GM12878 (cell line): ENCODE measurements around the gene PTPRJ. TPM values are rescaled to one million over a fixed set of nuclear protein-coding genes. Genes with fewer than 3 reads are reported as not detected.

ENCODE experiments used
- ATAC-seq: fragments of 200-7000 bp; cut with Tn5 transposase; 3 replicates; pipeline ENCODE4 v1.9.1; 2020; ENCODE audit warnings: mild to moderate bottlenecking, moderate library complexity
- BruUV-seq: library from RNA; stranded (reverse); fragments of 400-500 nt; replicated peaks from 2 replicates; lab custom pipeline; 2021; lab: Mats Ljungman, UMichigan
- CTCF ChIA-PET: fragments of 300-600 bp; sonication (Branson Sonifier 250); formaldehyde crosslinking; extraction: SDS; loops from one replicate; lab custom pipeline; 2021; ENCODE audit warnings: inconsistent platforms; lab: Yijun Ruan, JAX
- POLR2A ChIA-PET: fragments of 350-600 bp; formaldehyde crosslinking; extraction: SDS; loops from one replicate; lab custom pipeline; 2021; ENCODE audit warnings: inconsistent platforms; lab: Charles Lee
- RAD21 ChIA-PET: fragments of 300-600 bp; sonication (Branson Sonifier 250); formaldehyde crosslinking; loops from one replicate; lab custom pipeline; 2023; ENCODE audit warnings: antibody characterized with exemption; ENCODE audit not compliant: unreplicated experiment; lab: Charles Lee
- SMC1A ChIA-PET: fragments of 300-600 bp; sonication (Branson Sonifier 250); formaldehyde crosslinking; loops from one replicate; lab custom pipeline; 2023; ENCODE audit not compliant: unreplicated experiment, uncharacterized antibody; lab: Charles Lee
- DNase-seq: peaks from one replicate; pipeline ENCODE4 v3.0.0-alpha.2; 2011; ENCODE audit warnings: low read depth, low spot score
- FAIRE-seq: peaks from 3 replicates; lab custom pipeline; 2011; peaks lifted over from hg19 to GRCh38; lab: Jason Lieb, UNC
- H2AFZ ChIP-seq: 2 replicates; pipeline ENCODE4 v1.6.0; 2011; ENCODE audit warnings: low read depth, low read length, control low read depth; ENCODE audit not compliant: control insufficient read depth
- H3K27ac ChIP-seq: 2 replicates; pipeline ENCODE4 v1.5.1; 2011; ENCODE audit warnings: control low read depth; ENCODE audit not compliant: control insufficient read depth, insufficient read depth
- H3K27me3 ChIP-seq, 2 experiments: replicated peaks in 1 of 2; 2 replicates each; pipeline versions ENCODE4 v1.6.0 to v1.6.1; 2011; ENCODE audit warnings: low read length in 1 of 2; ENCODE audit not compliant: control insufficient read depth in 2 of 2, insufficient read depth in 2 of 2
- H3K36me3 ChIP-seq, 2 experiments: 2 replicates each; pipeline ENCODE4 v1.5.1; 2011; ENCODE audit warnings: low read length in 1 of 2; ENCODE audit not compliant: control insufficient read depth in 2 of 2, insufficient read depth in 2 of 2
- H3K4me1 ChIP-seq: 2 replicates; pipeline ENCODE4 v1.6.1; 2011; ENCODE audit warnings: mild to moderate bottlenecking, low read length, moderate library complexity, mixed read lengths; ENCODE audit not compliant: control insufficient read depth, insufficient read depth
- H3K4me2 ChIP-seq: 2 replicates; pipeline ENCODE4 v1.6.0; 2011; ENCODE audit warnings: control low read depth; ENCODE audit not compliant: control insufficient read depth, insufficient read depth
- H3K4me3 ChIP-seq: fragments of 200-600 bp; sonication (generic); 2 replicates; pipeline ENCODE4 v1.5.1; 2016
- H3K79me2 ChIP-seq: 2 replicates; pipeline ENCODE4 v1.6.0; 2011; ENCODE audit warnings: low read length; ENCODE audit not compliant: control insufficient read depth, insufficient read depth
- H3K9ac ChIP-seq: 2 replicates; pipeline ENCODE4 v1.8.0; 2011; ENCODE audit warnings: low read length, control low read depth, mixed read lengths; ENCODE audit not compliant: control insufficient read depth, insufficient read depth
- H3K9me3 ChIP-seq: replicated peaks from 3 replicates; pipeline ENCODE4 v1.5.1; 2011; ENCODE audit warnings: mild to moderate bottlenecking, low read length; ENCODE audit not compliant: control insufficient read depth, insufficient read depth
- H4K20me1 ChIP-seq: 2 replicates; pipeline ENCODE4 v1.6.0; 2011; ENCODE audit not compliant: control insufficient read depth, insufficient read depth
- BMI1 ChIP-seq: fragments of 450-650 bp; IDR thresholded peaks from 2 replicates; pipeline ENCODE4 v1.6.1; 2016; ENCODE audit warnings: mild to moderate bottlenecking, moderate library complexity, borderline replicate concordance
- CBFB ChIP-seq: IDR thresholded peaks from 2 replicates; pipeline ENCODE4 v1.6.1; 2016; ENCODE audit warnings: antibody characterized with exemption, low read depth
- CHD1 ChIP-seq: IDR thresholded peaks from 2 replicates; pipeline ENCODE4 v1.6.1; 2012; ENCODE audit warnings: low read depth, low read length, improper control_type of control experiment
- EP300 ChIP-seq, 2 experiments: fragments of 150-350 bp in 1 of 2; IDR thresholded peaks; 2 replicates each; pipeline ENCODE4 v1.6.1; 2011 to 2012; ENCODE audit warnings: low read depth in 2 of 2, low read length in 2 of 2, borderline replicate concordance in 1 of 2, improper control_type of control experiment in 1 of 2, inconsistent platforms in 1 of 2; ENCODE audit not compliant: control insufficient read depth in 1 of 2
- IKZF1 ChIP-seq: fragments of 450-650 bp; conservative IDR thresholded peaks from 2 replicates; pipeline ENCODE4 v1.6.1; 2017; ENCODE audit warnings: antibody characterized with exemption, mild to moderate bottlenecking
- KAT2A ChIP-seq: conservative IDR thresholded peaks from 2 replicates; pipeline ENCODE4 v1.6.1; 2011; ENCODE audit warnings: low read depth, low read length; ENCODE audit not compliant: control insufficient read depth
- MTA3 ChIP-seq: IDR thresholded peaks from 2 replicates; pipeline ENCODE4 v1.6.1; 2012; ENCODE audit warnings: low read length, inconsistent platforms, borderline replicate concordance
- POLR2A ChIP-seq: IDR thresholded peaks from 2 replicates; pipeline ENCODE4 v1.6.1; 2011; ENCODE audit warnings: low read depth, mild to moderate bottlenecking, low read length
- POLR2AphosphoS5 ChIP-seq: IDR thresholded peaks from 2 replicates; pipeline ENCODE4 v1.6.1; 2011; ENCODE audit warnings: mild to moderate bottlenecking, low read length, inconsistent platforms
- POU2F2 ChIP-seq: IDR thresholded peaks from 3 replicates; pipeline ENCODE4 v1.6.1; 2011; ENCODE audit warnings: low read depth, mild to moderate bottlenecking, low read length, borderline replicate concordance
- STAT3 ChIP-seq: IDR thresholded peaks from 2 replicates; pipeline ENCODE4 v1.6.1; 2011; ENCODE audit warnings: low read depth, low read length, improper control_type of control experiment
- WRNIP1 ChIP-seq: IDR thresholded peaks from 2 replicates; pipeline ENCODE4 v1.6.1; 2011; ENCODE audit warnings: low read depth, low read length, improper control_type of control experiment, borderline replicate concordance
- WGBS: methylation state at CpG from one replicate; pipeline ENCODE4 v1.1.6; 2016; ENCODE audit warnings: low lambda C conversion rate; ENCODE audit not compliant: insufficient replicate concordance, insufficient coverage; ENCODE audit errors: missing lambda C conversion rate; 5-methylcytosine and 5-hydroxymethylcytosine counted together
- in situ Hi-C: fragments of 300-500 bp; cut with MboI; formaldehyde crosslinking; loops from 9 replicates; pipeline ENCODE4 v1.14.3; 2018; ENCODE audit warnings: mixed read lengths
- intact Hi-C: fragments of 100-400 bp; cut with micrococcal nuclease; formaldehyde crosslinking; loops from one replicate; pipeline ENCODE4 v1.14.2; 2022; ENCODE audit not compliant: unreplicated experiment
- polyA plus RNA-seq, 11 experiments: library from polyadenylated mRNA; depleted of rRNA in 4 of 11; unstranded in 6 of 11; stranded (reverse) in 5 of 11; fragments of >200 nt; fragmentation: Nextera tagmentation in 4 of 11; fragmentation: Illumina TruSeq in 1 of 11; extraction: Ambion mirVana in 4 of 11; extraction: Trizol in 1 of 11; gene quantifications; 1 replicate in 1 of 11; 2 replicates in 10 of 11; pipeline versions ENCODE4 v1.2.1 to v1.2.3, GENCODE V29; 2011 to 2016; ENCODE audit warnings: inconsistent platforms in 2 of 11, missing spikeins in 2 of 11, low read depth in 1 of 11
- total RNA-seq, 4 experiments: library from RNA; depleted of rRNA in 3 of 4; stranded (reverse); fragments of >200 nt in 3 of 4; fragmentation: Illumina TruSeq in 1 of 4; extraction: Trizol in 1 of 4; gene quantifications; 2 replicates each; pipeline versions ENCODE4 v1.2.1 to v1.2.3, GENCODE V29; 2013 to 2021
- TF ChIP-seq, protein P1 (sequence below), 3 experiments: IDR thresholded peaks in 2 of 3; conservative IDR thresholded peaks in 1 of 3; 2 replicates each; pipeline ENCODE4 v1.5.1; 2011; ENCODE audit warnings: low read depth in 3 of 3, low read length in 3 of 3, mild to moderate bottlenecking in 3 of 3, control low read depth in 2 of 3, moderate library complexity in 2 of 3, inconsistent platforms in 1 of 3, mixed read lengths in 1 of 3; ENCODE audit not compliant: control insufficient read depth in 2 of 3, insufficient read depth in 1 of 3; ENCODE audit errors: extremely low read depth in 1 of 3
- TF ChIP-seq, protein P2 (sequence below): fragments of 450-650 bp; IDR thresholded peaks from 2 replicates; pipeline ENCODE4 v1.6.1; 2017; ENCODE audit warnings: low read depth, mild to moderate bottlenecking, moderate library complexity
- TF ChIP-seq, protein P3 (sequence below): IDR thresholded peaks from 2 replicates; pipeline ENCODE4 v1.6.1; 2012; ENCODE audit warnings: mild to moderate bottlenecking, low read depth, low read length

The PTPRJ gene
- total and polyA plus RNA-seq, 10 of the 15 experiments (the other 5 are each of a cell fraction or from before 2014, with no cell fraction given) = 0.22 to 22.4 (median 7.4) TPM

DNA sequence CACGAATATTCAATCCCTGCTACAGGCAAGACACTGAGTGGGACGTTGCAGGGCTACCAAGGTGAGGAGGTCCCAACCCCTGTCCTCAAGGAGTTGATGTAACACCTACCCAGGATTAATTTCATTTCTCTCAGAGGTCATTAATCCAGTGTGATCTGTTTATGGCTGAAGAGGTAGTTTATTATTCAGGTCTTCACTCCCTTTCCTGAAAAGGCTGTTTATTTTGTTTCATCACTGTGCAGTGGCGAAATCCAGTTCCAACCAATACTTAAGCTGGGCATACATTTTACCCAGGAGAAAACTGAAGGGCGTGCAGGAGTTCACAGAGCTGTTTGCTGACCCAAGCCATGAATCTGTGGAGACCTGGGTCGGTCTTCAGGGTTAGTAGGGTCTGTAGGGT is 2.7 kb upstream of the PTPRJ start:
- WGBS = 56% methylated on average over 5 of the region's 5 CpGs
- FAIRE-seq (no peak), DNase-seq (no peak), ATAC-seq (no peak)
- Histone ChIP-seq H3K4me1 (peaks cover 8% of the 10 kb centered on the region), H3K27ac (no peak overlapping the region), H4K20me1 (no peaks in the 10 kb centered on the region), H3K27me3 (peaks cover 0 to 3% of the 10 kb centered on the region in 2 experiments; a peak in 2 of 4 replicates), H3K4me3 (no peak overlapping the region), H2AFZ (no peak overlapping the region), H3K9ac (no peak overlapping the region), H3K79me2 (peaks cover 14% of the 10 kb centered on the region), H3K4me2 (no peak overlapping the region), H3K9me3 (no peaks in the 10 kb centered on the region), H3K36me3 (no peaks in the 10 kb centered on the region)
- no TSS peak for BruUV-seq
- intact Hi-C loops = no loop called here
- ChIA-PET SMC1A (no interaction called here), POLR2A (no interaction called here), CTCF (interaction anchor here (1.5 kb wide), 1 partner anchor 43 kb away, joined by 5 read pairs; no protein-coding TSS in a partner anchor), RAD21 (no interaction called here)
- in situ Hi-C loops = no loop called here
- TF ChIP-seq POLR2AphosphoS5 (no peak), POLR2A (no peak), KAT2A (no peak), STAT3 (no peak), BMI1 (no peak), WRNIP1 (no peak), CHD1 (no peak), CBFB (no peak), MTA3 (no peak), EP300 (IDR thresholded peaks at IDR 0.05; ENCODE audit: borderline replicate concordance in 1 of 2, control insufficient read depth in 1 of 2, low read depth in 2 of 2, low read length in 2 of 2) (no peak), IKZF1 (no peak), POU2F2 (no peak)
- TF ChIP-seq, protein P1, sequence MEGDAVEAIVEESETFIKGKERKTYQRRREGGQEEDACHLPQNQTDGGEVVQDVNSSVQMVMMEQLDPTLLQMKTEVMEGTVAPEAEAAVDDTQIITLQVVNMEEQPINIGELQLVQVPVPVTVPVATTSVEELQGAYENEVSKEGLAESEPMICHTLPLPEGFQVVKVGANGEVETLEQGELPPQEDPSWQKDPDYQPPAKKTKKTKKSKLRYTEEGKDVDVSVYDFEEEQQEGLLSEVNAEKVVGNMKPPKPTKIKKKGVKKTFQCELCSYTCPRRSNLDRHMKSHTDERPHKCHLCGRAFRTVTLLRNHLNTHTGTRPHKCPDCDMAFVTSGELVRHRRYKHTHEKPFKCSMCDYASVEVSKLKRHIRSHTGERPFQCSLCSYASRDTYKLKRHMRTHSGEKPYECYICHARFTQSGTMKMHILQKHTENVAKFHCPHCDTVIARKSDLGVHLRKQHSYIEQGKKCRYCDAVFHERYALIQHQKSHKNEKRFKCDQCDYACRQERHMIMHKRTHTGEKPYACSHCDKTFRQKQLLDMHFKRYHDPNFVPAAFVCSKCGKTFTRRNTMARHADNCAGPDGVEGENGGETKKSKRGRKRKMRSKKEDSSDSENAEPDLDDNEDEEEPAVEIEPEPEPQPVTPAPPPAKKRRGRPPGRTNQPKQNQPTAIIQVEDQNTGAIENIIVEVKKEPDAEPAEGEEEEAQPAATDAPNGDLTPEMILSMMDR (IDR thresholded peaks at IDR 0.05 in 2 of 3, conservative IDR thresholded peaks at IDR 0.05 in 1 of 3; ENCODE audit: control insufficient read depth in 2 of 3, extremely low read depth in 1 of 3, insufficient read depth in 1 of 3, low read depth in 3 of 3, low read length in 3 of 3) = no peak
- TF ChIP-seq, protein P2, sequence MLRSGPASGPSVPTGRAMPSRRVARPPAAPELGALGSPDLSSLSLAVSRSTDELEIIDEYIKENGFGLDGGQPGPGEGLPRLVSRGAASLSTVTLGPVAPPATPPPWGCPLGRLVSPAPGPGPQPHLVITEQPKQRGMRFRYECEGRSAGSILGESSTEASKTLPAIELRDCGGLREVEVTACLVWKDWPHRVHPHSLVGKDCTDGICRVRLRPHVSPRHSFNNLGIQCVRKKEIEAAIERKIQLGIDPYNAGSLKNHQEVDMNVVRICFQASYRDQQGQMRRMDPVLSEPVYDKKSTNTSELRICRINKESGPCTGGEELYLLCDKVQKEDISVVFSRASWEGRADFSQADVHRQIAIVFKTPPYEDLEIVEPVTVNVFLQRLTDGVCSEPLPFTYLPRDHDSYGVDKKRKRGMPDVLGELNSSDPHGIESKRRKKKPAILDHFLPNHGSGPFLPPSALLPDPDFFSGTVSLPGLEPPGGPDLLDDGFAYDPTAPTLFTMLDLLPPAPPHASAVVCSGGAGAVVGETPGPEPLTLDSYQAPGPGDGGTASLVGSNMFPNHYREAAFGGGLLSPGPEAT = no peak
- TF ChIP-seq, protein P3, sequence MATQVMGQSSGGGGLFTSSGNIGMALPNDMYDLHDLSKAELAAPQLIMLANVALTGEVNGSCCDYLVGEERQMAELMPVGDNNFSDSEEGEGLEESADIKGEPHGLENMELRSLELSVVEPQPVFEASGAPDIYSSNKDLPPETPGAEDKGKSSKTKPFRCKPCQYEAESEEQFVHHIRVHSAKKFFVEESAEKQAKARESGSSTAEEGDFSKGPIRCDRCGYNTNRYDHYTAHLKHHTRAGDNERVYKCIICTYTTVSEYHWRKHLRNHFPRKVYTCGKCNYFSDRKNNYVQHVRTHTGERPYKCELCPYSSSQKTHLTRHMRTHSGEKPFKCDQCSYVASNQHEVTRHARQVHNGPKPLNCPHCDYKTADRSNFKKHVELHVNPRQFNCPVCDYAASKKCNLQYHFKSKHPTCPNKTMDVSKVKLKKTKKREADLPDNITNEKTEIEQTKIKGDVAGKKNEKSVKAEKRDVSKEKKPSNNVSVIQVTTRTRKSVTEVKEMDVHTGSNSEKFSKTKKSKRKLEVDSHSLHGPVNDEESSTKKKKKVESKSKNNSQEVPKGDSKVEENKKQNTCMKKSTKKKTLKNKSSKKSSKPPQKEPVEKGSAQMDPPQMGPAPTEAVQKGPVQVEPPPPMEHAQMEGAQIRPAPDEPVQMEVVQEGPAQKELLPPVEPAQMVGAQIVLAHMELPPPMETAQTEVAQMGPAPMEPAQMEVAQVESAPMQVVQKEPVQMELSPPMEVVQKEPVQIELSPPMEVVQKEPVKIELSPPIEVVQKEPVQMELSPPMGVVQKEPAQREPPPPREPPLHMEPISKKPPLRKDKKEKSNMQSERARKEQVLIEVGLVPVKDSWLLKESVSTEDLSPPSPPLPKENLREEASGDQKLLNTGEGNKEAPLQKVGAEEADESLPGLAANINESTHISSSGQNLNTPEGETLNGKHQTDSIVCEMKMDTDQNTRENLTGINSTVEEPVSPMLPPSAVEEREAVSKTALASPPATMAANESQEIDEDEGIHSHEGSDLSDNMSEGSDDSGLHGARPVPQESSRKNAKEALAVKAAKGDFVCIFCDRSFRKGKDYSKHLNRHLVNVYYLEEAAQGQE = no peak
